SU-DHL-6 (cell line): ENCODE data around the gene SLC6A12.

ENCODE experiments used
- H2AFZ ChIP-seq: fragments of 200-600 bp; sonication (generic); 2 replicates; pipeline ENCODE4 v1.6.1; 2014; ENCODE audit warnings: low read depth, mild to moderate bottlenecking, moderate library complexity, mixed read lengths, antibody characterized with exemption, low read length; ENCODE audit not compliant: severe bottlenecking
- H3F3A ChIP-seq: fragments of 200-600 bp; shearing (Covaris generic); 2 replicates; pipeline ENCODE4 v1.6.0; 2016; ENCODE audit warnings: antibody characterized with exemption, mild to moderate bottlenecking; ENCODE audit not compliant: insufficient read depth
- H3K27ac ChIP-seq: fragments of 200-600 bp; sonication (generic); 2 replicates; pipeline ENCODE4 v1.5.1; 2016; ENCODE audit warnings: low read depth, mild to moderate bottlenecking, low read length, moderate library complexity, mixed read lengths
- H3K27me3 ChIP-seq: fragments of 200-600 bp; sonication (generic), shearing (Covaris generic); 2 replicates; pipeline ENCODE4 v1.6.0; 2014; ENCODE audit warnings: mild to moderate bottlenecking, low read length
- H3K36me3 ChIP-seq: fragments of 200-600 bp; sonication (generic); 2 replicates; pipeline ENCODE4 v1.6.1; 2014; ENCODE audit warnings: mild to moderate bottlenecking, low read length, mixed read lengths
- H3K4me2 ChIP-seq: fragments of 300-600, 200-600 bp; shearing (Covaris generic), sonication (generic); 2 replicates; pipeline ENCODE4 v1.6.0; 2014; ENCODE audit warnings: low read length, low read depth, mild to moderate bottlenecking; ENCODE audit not compliant: poor library complexity, severe bottlenecking
- H3K4me3 ChIP-seq: fragments of 200-600 bp; sonication (generic); 2 replicates; pipeline ENCODE4 v1.5.1; 2014; ENCODE audit warnings: antibody characterized with exemption, low read length, mild to moderate bottlenecking, mixed read lengths; ENCODE audit not compliant: insufficient read depth, poor library complexity, severe bottlenecking
- H3K79me2 ChIP-seq: fragments of 200-600 bp; sonication (generic); 2 replicates; pipeline ENCODE4 v1.6.1; 2014; ENCODE audit warnings: mild to moderate bottlenecking, low read length, moderate library complexity; ENCODE audit not compliant: insufficient read depth
- H3K9ac ChIP-seq: fragments of 200-600 bp; sonication (generic); 2 replicates; pipeline ENCODE4 v1.7.0; 2014; ENCODE audit warnings: mild to moderate bottlenecking, low read length
- H3K9me2 ChIP-seq: fragments of 200-600 bp; sonication (generic); replicated peaks from 2 replicates; pipeline ENCODE4 v1.6.1; 2014; ENCODE audit warnings: low read length; ENCODE audit not compliant: insufficient read depth
- H3K9me3 ChIP-seq: fragments of 200-600 bp; sonication (generic); 2 replicates; pipeline ENCODE4 v1.6.1; 2014; ENCODE audit warnings: low read length, mixed read lengths; ENCODE audit not compliant: insufficient read depth
- H4K20me1 ChIP-seq: fragments of 200-600 bp; sonication (generic); 2 replicates; pipeline ENCODE4 v1.6.1; 2014; ENCODE audit warnings: low read depth, mild to moderate bottlenecking, antibody characterized with exemption, low read length, moderate library complexity, mixed read lengths
- CTCF ChIP-seq: fragments of 200-600 bp; sonication (generic); IDR thresholded peaks from one replicate; pipeline ENCODE4 v1.5.1; 2017; ENCODE audit warnings: antibody characterized with exemption, mild to moderate bottlenecking, low read length, moderate library complexity; ENCODE audit not compliant: insufficient read depth, poor library complexity, severe bottlenecking
- EZH2phosphoT487 ChIP-seq: fragments of 200-600 bp; sonication (generic), shearing (Covaris generic); conservative IDR thresholded peaks from 2 replicates; pipeline ENCODE4 v1.6.1; 2018; ENCODE audit warnings: mild to moderate bottlenecking, antibody characterized with exemption, low read length, moderate library complexity, mixed read lengths

SLC6A12 gene

GRCh38 chr12:256225-256624, 42.3 kb upstream of the SLC6A12 start:
- Histone ChIP-seq H4K20me1 (no peaks in the 10 kb centered on the region), H3K27ac (no peak overlapping the region), H3K36me3 (no peaks in the 10 kb centered on the region), H3K9ac (no peak overlapping the region), H3K79me2 (no peaks in the 10 kb centered on the region), H3K9me3 (no peaks in the 10 kb centered on the region), H3F3A (no peaks in the 10 kb centered on the region), H3K27me3 (no peaks in the 10 kb centered on the region), H3K9me2 (no peaks in the 10 kb centered on the region), H3K4me2 (no peak overlapping the region), H2AFZ (no peak overlapping the region), H3K4me3 (no peak overlapping the region)
- TF ChIP-seq EZH2phosphoT487 = no peak
- no peak for TF ChIP-seq CTCF

GRCh38 chr12:254912-255311, 41.0 kb upstream of the SLC6A12 start:
- H3K9me2 ChIP-seq = no peaks in the 10 kb centered on the region
- no peaks in the 10 kb centered on the region for H3K27me3 ChIP-seq
- no peaks in the 10 kb centered on the region for H3F3A ChIP-seq
- no peaks in the 10 kb centered on the region for H4K20me1 ChIP-seq
- H2AFZ ChIP-seq = no peak overlapping the region
- H3K4me2 ChIP-seq = no peak overlapping the region
- H3K9ac ChIP-seq = no peak overlapping the region
- H3K79me2 ChIP-seq = no peaks in the 10 kb centered on the region
- no peaks in the 10 kb centered on the region for H3K36me3 ChIP-seq
- H3K4me3 ChIP-seq = no peak overlapping the region
- no peak overlapping the region for H3K27ac ChIP-seq
- H3K9me3 ChIP-seq = no peaks in the 10 kb centered on the region
- TF ChIP-seq CTCF (no peak), EZH2phosphoT487 (no peak)

- Histone ChIP-seq H3K36me3 (no peaks in the 10 kb centered on the region), H3K27me3 (no peaks in the 10 kb centered on the region), H3K9ac (no peak overlapping the region), H3K9me3 (no peaks in the 10 kb centered on the region), H3K79me2 (no peaks in the 10 kb centered on the region), H2AFZ (no peak overlapping the region), H3K27ac (no peak overlapping the region), H3F3A (no peaks in the 10 kb centered on the region), H3K9me2 (no peaks in the 10 kb centered on the region), H3K4me3 (no peak overlapping the region), H4K20me1 (no peaks in the 10 kb centered on the region), H3K4me2 (no peak overlapping the region)
- no peak for TF ChIP-seq EZH2phosphoT487
- TF ChIP-seq CTCF = no peak
Measured at GRCh38 chr12:254039-254438, 40.1 kb upstream of the SLC6A12 start.
